HG03135 (cell line): Measurements from ENCODE around the gene PPP1R12C.

Source experiments
- ATAC-seq: cut with Tn5 transposase; IDR thresholded peaks from one replicate; pipeline ENCODE4 v1.9.1; 2021; ENCODE audit warnings: mild to moderate bottlenecking, moderate library complexity; ENCODE audit not compliant: unreplicated experiment

PPP1R12C gene

GRCh38 chr19:55091126-55091910 lies 26.1 kb downstream of the PPP1R12C start:
- ATAC-seq = no peak

- no peak for ATAC-seq
These were observed 26.9 kb downstream of the PPP1R12C start for GRCh38 chr19:55090564-55090963.

- ATAC-seq = no peak
These were observed 28.0 kb downstream of the PPP1R12C start for GRCh38 chr19:55089342-55089944.

DNA sequence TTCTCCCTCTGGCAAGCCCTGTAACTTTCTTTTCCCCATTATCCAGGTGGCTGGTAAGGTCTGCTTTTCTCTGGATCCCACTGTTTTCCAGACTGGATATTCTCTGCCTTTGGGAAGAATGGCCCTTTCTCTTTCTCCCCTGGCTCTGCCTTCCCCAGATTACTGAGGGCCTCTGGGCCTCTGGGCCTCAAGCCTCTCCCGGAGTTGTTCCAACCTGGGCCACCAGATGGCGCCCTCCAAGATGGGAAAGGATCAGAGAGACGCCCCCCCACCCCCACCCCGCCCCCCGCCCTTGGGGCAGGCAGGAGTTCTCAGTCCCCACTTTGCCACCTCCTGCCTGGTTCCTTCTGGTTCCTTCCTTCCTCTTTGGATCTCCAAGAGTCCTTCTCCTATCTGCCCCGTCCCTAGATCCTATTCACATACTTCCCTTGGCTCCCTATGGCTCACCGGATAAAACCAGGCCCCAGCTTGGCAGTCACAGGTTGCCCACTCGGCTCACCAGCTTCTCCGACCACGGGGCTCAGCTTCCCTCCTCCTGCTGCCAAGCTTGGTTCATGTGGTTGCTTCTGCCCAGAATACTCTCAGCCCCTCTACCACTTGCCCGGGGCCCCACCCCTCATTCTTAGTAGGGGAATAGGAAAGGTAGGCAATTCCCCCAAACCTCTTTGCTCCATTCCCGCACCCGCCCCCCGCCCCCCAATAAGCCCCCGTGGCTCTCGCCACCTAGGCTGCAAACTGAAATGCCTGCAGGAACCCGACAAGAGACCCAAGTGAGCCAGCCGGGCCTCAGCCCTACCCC lies 28.7 kb downstream of the PPP1R12C start:
- ATAC-seq = no peak

DNA sequence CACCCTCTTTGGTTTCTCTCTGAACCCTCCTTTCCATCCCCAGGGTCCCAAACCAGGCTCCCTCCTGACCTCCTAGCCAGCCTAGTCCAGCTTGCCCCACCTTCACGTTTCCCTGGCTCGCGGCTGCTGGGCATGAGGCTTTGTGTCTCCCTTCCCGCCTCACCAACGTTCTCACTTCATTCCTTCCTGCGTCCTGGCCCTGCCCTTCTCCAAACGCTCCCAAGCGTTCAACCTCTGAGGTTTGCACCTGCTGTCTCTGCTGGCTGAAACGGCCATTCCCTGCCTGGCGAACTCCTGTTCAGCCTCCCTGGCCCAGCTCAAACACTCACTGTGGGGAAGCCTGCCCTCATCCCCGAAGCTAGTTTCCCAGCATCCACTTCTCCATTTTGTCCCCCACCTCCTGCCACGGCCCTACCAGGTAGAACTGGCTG lies 29.4 kb downstream of the PPP1R12C start:
- no peak for ATAC-seq

DNA sequence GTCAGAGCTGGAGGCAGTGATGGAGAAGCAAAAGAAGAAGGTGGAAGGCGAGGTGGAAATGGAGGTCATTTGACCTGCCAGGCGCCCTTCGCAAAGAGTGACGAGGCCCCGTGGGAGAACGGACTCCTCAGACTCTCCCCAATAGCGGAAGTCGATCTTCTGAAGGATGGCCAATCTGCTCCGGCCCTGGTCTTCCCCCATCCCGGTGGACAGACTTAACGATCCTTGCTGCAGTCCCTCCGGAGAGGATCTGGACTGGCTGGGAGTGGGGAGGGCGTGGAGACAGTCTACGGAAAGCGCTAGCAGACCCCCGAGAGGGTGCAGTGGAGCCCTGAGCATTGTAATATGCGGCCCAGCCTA lies 29.9 kb downstream of the PPP1R12C start:
- ATAC-seq = no peak

- no peak for ATAC-seq
These were observed 30.5 kb downstream of the PPP1R12C start for GRCh38 chr19:55086730-55087541.

- ATAC-seq = no peak
These were observed 31.3 kb downstream of the PPP1R12C start for GRCh38 chr19:55085923-55086715.

DNA sequence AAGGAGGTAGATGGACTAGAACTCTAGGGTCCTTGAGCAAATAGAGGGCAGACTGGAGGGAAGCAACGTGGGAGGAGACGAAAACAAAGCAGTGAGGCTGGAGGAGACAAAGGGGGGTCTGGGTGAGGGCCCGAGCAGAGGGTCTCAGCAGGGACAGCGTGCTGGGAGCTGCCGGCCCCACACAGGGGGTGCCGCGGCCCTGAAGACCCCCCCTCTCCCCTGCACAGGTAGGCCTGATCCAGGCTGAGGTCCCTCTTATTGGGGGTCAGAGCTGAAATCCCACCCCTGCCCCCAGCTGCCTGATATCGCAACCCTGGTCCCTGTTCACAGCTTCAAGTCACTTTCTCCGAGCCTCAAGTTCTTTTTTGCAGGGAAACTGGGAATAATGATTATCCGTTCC lies 33.0 kb downstream of the PPP1R12C start:
- ATAC-seq = no peak

DNA sequence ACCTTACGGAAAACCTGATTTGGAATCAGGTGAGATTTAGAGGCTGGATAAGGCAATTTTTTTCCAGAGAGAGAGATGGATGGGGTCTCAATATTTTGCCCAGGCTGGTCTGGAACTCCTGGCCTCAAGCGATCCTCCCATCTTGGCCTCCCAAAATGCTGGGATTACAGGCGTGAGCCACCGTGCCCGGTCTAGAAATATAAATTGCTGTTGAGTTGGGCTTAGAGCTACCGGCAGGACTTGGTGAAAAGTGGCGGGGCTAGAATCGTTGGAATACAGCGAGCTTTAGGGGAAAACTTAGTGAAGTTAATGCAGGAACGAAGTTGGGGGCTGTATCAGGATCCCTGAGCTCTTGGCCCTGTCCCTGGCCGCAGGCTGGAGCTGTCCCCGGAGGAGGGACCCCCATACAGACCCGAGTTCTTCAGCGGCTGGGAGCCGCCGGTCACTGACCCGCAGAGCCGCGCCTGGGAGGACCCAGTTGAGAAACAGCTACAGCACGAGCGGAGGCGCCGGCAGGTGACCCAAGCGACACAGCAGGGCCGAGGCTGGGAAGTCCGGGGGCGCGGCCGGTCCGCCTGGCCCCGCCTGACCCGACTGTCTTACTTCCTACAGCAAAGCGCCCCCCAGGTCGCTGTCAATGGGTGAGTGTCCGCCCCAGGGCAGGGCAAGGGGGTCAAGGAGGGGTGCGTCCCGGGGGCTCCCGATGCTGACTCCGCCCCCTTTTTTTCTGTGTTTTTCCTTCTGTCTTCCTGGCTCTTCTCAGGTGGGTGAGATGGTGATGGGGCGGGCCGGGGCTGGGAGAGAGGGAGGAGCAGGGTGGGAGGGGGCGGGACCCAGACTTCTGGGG lies 34.2 kb downstream of the PPP1R12C start:
- no peak for ATAC-seq

DNA sequence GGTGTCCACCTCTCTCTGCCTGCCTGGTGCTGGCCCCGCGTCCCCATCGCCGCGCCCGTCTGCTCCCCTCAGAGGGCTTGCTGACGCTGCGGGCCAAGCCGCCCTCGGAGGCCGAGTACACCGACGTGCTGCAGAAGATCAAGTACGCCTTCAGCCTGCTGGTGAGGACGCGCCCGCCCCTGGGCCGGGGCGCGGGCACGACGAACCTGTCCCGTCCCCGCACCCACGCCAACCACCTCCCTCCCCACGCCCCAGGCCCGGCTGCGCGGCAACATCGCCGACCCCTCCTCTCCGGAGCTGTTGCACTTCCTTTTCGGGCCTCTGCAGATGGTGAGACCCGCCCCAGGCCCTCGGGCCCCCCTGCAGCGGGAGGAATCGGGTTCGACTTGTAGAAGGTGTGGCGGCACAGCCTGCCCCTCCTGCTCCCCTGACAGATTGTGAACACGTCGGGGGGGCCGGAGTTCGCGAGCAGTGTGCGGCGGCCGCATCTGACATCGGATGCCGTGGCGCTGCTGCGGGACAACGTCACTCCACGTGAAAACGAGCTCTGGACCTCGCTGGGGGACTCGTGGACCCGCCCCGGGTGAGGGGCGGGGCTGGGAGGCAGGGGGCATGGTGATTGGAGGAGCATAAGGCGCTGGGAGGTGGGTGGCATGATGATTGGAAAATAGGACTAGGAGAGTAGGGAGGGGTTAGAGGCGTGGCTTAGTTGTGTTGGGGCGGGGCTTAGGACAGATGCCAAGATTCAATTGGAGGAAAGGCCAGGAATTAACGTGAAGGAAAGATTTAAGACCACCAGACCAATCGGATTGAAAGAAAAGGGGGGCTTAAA lies 35.2 kb downstream of the PPP1R12C start:
- no peak for ATAC-seq

DNA sequence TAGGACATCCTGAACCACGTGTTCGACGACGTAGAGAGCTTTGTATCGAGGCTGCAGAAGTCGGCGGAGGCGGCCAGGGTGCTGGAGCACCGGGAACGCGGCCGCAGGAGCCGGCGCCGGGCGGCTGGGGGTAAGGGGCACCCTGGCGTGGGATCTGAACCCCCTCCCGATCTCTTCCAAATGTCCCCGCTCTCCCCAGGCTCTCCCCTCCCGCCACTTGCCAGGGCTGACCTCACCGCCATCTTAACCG lies 35.7 kb downstream of the PPP1R12C start:
- ATAC-seq = no peak

GRCh38 chr19:55080968-55081769 lies 36.3 kb downstream of the PPP1R12C start:
- peak; percentile 67 for ATAC-seq

DNA sequence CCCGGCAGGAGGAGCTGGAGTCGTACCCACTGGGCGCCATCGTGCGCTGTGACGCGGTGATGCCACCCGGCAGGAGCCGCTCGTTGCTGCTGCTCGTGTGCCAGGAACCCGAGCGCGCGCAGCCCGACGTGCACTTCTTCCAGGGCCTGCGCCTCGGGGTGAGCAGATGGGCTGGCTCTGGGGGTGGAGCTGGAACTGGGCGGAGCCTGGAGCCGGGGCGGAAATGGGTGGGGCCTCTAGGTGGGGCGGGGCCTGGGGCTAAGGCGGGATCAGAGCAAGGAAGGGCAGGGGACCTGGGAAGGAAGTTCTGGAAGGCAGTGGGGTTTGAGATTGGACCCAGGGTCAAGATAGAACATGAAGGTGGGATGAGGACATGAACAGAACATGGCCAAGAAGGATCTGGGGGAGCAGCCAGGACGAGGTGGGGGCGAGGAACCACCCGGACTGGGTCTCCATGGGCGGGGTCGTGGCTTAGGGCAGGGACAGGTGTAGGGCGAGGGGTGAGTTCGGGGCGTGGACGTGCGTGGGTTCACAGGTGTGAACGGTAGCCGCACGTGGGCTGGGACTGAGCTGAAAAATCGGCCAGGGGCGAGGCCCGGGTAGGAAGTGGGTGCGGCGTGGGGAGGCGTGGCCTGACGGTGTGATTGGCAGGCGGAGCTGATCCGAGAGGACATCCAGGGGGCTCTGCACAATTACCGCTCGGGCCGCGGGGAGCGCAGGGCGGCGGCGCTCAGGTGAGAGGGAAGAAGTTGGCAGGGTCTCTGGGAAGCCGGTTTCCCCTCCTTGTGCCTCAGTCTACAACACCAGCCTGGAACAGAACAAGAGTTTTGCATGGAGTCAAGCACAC lies 37.1 kb downstream of the PPP1R12C start:
- ATAC-seq = peak; percentile 36

- ATAC-seq = no peak
These were observed 37.9 kb downstream of the PPP1R12C start for GRCh38 chr19:55079400-55080038.

- no peak for ATAC-seq
These were observed 38.4 kb downstream of the PPP1R12C start for GRCh38 chr19:55078996-55079395.

GRCh38 chr19:55077106-55077505 lies 40.3 kb downstream of the PPP1R12C start:
- ATAC-seq = no peak
